ENCODE measurements around the gene ARL16. TPM values are rescaled to one million over a fixed set of nuclear protein-coding genes. Genes with fewer than 3 reads are reported as not detected.

The ARL16 gene
- total RNA-seq, 3 donors from 2014 or later (not counting 1 experiment from before 2014, with no cell fraction given), result 23.3 to 47.9 (median 39.3) TPM

DNA sequence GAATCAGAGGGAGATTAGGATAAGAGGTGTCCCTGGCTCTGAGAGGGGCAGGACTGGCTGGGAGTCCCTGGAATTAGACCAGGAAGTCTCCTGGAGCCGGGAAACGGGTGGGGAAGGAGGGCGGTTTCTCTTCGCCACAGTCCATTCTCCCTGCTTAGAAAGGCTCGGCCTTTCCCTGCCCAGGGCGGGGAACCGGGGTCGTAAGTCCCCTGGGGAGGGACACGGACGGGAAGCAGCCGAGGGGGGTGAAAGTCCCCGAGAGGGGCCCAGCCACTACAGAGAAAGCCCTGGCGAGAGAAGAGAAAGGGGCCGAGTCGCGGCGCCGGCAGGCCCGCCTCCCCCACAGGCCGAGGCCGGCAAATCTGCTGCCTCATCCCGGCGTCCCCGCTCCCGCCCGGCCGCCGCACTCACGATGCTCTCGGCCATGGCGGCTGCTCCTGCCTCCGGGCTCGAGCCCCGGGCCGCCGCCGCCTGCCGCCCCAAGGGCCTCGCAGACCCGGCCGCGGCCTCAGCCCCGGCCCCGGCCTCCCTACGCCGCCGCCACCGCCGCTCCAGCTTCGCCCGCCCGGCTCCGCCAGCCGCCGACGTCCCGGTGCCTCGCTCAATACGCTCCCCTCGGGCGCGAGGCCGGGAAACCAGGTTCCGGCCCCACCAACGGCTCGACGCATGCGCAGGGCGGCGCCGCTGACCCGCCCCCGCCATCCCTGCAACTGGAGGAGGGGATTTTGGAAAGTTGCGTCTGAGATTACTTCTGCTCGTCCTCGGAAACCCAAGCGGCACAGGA lies 46.9 kb downstream of the ARL16 start, which contains the start of the genes NPLOC4 and TSPAN10:
Gene NPLOC4, minus strand, starts transcription at position 608 of the 784 bp plus-strand sequence. Its CDS starts 182 bp downstream, at position 426.
Gene TSPAN10, plus strand, starts transcription at position 692 of the 784 bp plus-strand sequence. CDS start 5,217 bp downstream, outside the sequence.
- no peaks in the 10 kb centered on the region for H3K9me3 ChIP-seq (ENCODE audit: control insufficient read depth, insufficient read depth, low read length)
- Mint-ChIP-seq H3K27ac (peak within 1 kb of the TSS; percentile 84 to 88), H3K9me3 (no peaks in the 10 kb centered on the region), H3K27me3 (ENCODE audit: low read depth in 2 of 2) (no peaks in the 10 kb centered on the region), H3K4me1 (peaks cover 9 to 20% of the 10 kb centered on the region in 2 donors), H3K4me3 (peak within 1 kb of the TSS; percentile 96), H3K36me3 (no peaks in the 10 kb centered on the region)
- intact Hi-C loops (cut with micrococcal nuclease), result no loop called here
- peak within 1 kb of the TSS; percentile 78 for H3K4me3 ChIP-seq (ENCODE audit: low read length)
- H3K27ac ChIP-seq (ENCODE audit: low read length), result peak within 1 kb of the TSS; percentile 59
- DNase-seq, result peak; percentile 78 to 92
- H3K36me3 ChIP-seq (ENCODE audit: control insufficient read depth, insufficient read depth, low read length), result no peaks in the 10 kb centered on the region
- ATAC-seq, result peak; percentile 90 to 93 (median 92)
- WGBS (ENCODE audit: insufficient coverage), result under 1% methylated on average over 77 of the region's 77 CpGs
- TF ChIP-seq, protein P1, sequence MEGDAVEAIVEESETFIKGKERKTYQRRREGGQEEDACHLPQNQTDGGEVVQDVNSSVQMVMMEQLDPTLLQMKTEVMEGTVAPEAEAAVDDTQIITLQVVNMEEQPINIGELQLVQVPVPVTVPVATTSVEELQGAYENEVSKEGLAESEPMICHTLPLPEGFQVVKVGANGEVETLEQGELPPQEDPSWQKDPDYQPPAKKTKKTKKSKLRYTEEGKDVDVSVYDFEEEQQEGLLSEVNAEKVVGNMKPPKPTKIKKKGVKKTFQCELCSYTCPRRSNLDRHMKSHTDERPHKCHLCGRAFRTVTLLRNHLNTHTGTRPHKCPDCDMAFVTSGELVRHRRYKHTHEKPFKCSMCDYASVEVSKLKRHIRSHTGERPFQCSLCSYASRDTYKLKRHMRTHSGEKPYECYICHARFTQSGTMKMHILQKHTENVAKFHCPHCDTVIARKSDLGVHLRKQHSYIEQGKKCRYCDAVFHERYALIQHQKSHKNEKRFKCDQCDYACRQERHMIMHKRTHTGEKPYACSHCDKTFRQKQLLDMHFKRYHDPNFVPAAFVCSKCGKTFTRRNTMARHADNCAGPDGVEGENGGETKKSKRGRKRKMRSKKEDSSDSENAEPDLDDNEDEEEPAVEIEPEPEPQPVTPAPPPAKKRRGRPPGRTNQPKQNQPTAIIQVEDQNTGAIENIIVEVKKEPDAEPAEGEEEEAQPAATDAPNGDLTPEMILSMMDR (IDR thresholded peaks at IDR 0.05), result no peak
- H3K27me3 ChIP-seq (ENCODE audit: control insufficient read depth, insufficient read depth, low read length), result no peaks in the 10 kb centered on the region
- H3K4me1 ChIP-seq (ENCODE audit: control insufficient read depth, insufficient read depth, low read length), result peaks cover 20% of the 10 kb centered on the region

DNA sequence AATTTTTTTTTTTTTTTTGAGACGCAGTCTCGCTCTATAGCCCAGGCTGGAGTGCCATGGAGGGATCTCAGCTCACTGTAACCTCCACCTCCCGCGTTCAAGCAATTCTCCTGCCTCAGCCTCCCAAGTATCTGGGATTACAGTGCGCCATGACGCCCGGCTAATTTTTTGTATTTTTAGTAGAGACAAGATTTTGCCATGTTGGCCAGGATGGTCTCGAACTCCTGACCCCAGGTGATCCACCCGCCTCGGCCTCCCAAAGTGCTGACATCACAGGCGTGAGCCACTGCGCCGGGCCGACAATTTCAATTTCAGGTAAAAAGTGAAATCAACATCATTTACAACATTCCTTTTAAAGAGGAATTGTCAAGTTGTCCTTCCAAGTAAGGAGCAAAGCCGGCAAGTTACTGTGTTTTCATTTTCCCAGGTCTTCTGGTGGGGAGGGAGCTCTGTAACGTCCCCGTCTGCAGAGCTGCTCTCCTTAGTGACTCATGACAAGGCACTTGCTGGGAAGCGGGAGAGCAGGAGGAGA lies 47.6 kb downstream of the ARL16 start:
- no peaks in the 10 kb centered on the region for H3K9me3 Mint-ChIP-seq
- Histone ChIP-seq H3K27me3 (ENCODE audit: control insufficient read depth, insufficient read depth, low read length) (no peaks in the 10 kb centered on the region), H3K27ac (ENCODE audit: low read length) (peak overlapping the region; percentile 59), H3K4me3 (ENCODE audit: low read length) (peak overlapping the region; percentile 78), H3K36me3 (ENCODE audit: control insufficient read depth, insufficient read depth, low read length) (peaks cover 2% of the 10 kb centered on the region), H3K9me3 (ENCODE audit: control insufficient read depth, insufficient read depth, low read length) (no peaks in the 10 kb centered on the region), H3K4me1 (ENCODE audit: control insufficient read depth, insufficient read depth, low read length) (peaks cover 20% of the 10 kb centered on the region)
- 51% methylated on average over 16 of the region's 18 CpGs for WGBS (ENCODE audit: insufficient coverage)
- peak overlapping the region; percentile 96 for H3K4me3 Mint-ChIP-seq
- peaks cover 9 to 21% of the 10 kb centered on the region in 2 donors for H3K4me1 Mint-ChIP-seq
- H3K36me3 Mint-ChIP-seq, result no peaks in the 10 kb centered on the region
- peak in 1 of 3 donors; percentile 6 for ATAC-seq
- no peaks in the 10 kb centered on the region for H3K27me3 Mint-ChIP-seq (ENCODE audit: low read depth in 2 of 2)
- peak overlapping the region; percentile 84 to 88 for H3K27ac Mint-ChIP-seq
- peak in 1 of 2 donors; percentile 25 for DNase-seq
- TF ChIP-seq, protein P1 (IDR thresholded peaks at IDR 0.05), result no peak
- intact Hi-C loops (cut with micrococcal nuclease), result no loop called here

DNA sequence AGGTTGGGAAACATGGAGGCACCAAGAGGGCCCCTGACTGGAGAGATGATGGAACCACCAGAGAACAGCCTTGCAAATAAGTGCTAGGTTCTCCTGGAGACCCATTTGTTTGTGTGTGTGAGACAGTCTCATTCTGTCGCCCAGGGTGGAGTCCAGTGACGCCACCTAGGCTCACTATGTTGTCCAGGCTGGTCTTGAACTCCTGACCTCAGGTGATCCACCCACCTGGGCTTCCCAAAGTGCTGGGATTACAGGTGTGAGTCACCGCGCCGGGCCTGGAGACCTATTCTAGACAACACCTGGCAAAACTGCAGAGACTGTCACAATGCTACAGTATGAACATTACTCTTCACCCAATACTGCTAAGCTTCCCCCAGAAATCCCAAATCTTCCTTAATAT lies 48.2 kb downstream of the ARL16 start:
- H3K4me3 Mint-ChIP-seq, result peak overlapping the region; percentile 96
- H3K4me1 Mint-ChIP-seq, result peaks cover 9 to 21% of the 10 kb centered on the region in 2 donors
- peaks cover 20% of the 10 kb centered on the region for H3K4me1 ChIP-seq (ENCODE audit: control insufficient read depth, insufficient read depth, low read length)
- H3K27me3 ChIP-seq (ENCODE audit: control insufficient read depth, insufficient read depth, low read length), result no peaks in the 10 kb centered on the region
- ATAC-seq (no peak), DNase-seq (no peak)
- H3K36me3 ChIP-seq (ENCODE audit: control insufficient read depth, insufficient read depth, low read length), result peaks cover 2% of the 10 kb centered on the region
- no peaks in the 10 kb centered on the region for H3K9me3 ChIP-seq (ENCODE audit: control insufficient read depth, insufficient read depth, low read length)
- TF ChIP-seq, protein P1 (IDR thresholded peaks at IDR 0.05), result no peak
- peak overlapping the region in 1 of 2 donors; percentile 84 for H3K27ac Mint-ChIP-seq
- no peak overlapping the region for H3K4me3 ChIP-seq (ENCODE audit: low read length)
- H3K36me3 Mint-ChIP-seq, result no peaks in the 10 kb centered on the region
- intact Hi-C loops (cut with micrococcal nuclease), result no loop called here
- no peak overlapping the region for H3K27ac ChIP-seq (ENCODE audit: low read length)
- H3K9me3 Mint-ChIP-seq, result no peaks in the 10 kb centered on the region
- WGBS (ENCODE audit: insufficient coverage), result 93% methylated on average over 5 of the region's 5 CpGs
- H3K27me3 Mint-ChIP-seq (ENCODE audit: low read depth in 2 of 2), result no peaks in the 10 kb centered on the region
